EL (cell line): ENCODE measurements around the gene NUDT8.
"Not testable (repeated sequence)": the region's sequence is repeated elsewhere in the genome, so short reads cannot be mapped to it uniquely, and the experiment has no call there.

ENCODE experiments used
- DNase-seq: peaks from one replicate; pipeline ENCODE4 v3.0.0-alpha.2; 2016

Gene NUDT8

GRCh38 chr11:67641338-67642172 is 11.8 kb upstream of the NUDT8 start:
- no peak for DNase-seq

- no peak for DNase-seq
These were observed 11.1 kb upstream of the NUDT8 start for GRCh38 chr11:67640758-67641337.

- peak; percentile 52 for DNase-seq
These were observed 10.5 kb upstream of the NUDT8 start for GRCh38 chr11:67640021-67640757.

GRCh38 chr11:67639438-67639859 is 9.7 kb upstream of the NUDT8 start, which contains the start of gene TBX10:
Gene TBX10 (minus strand): TSS chr11:67639763. CDS start chr11:67639472, 291 bp downstream.
- no peak for DNase-seq

- no peak for DNase-seq
These were observed 9.0 kb upstream of the NUDT8 start for GRCh38 chr11:67638535-67639437.

- DNase-seq = not testable (repeated sequence)
These were observed 7.7 kb upstream of the NUDT8 start for GRCh38 chr11:67637441-67637840.

GRCh38 chr11:67636962-67637361 is 7.2 kb upstream of the NUDT8 start:
- DNase-seq = no peak

GRCh38 chr11:67635231-67635521 is 5.4 kb upstream of the NUDT8 start:
- no peak for DNase-seq

GRCh38 chr11:67634366-67635230 is 4.9 kb upstream of the NUDT8 start:
- DNase-seq = no peak

GRCh38 chr11:67633758-67634365 is 4.1 kb upstream of the NUDT8 start:
- no peak for DNase-seq

GRCh38 chr11:67632982-67633755 is 3.4 kb upstream of the NUDT8 start:
- no peak for DNase-seq

GRCh38 chr11:67632175-67632981 is 2.6 kb upstream of the NUDT8 start:
- DNase-seq = no peak

GRCh38 chr11:67631853-67632174 is 2.1 kb upstream of the NUDT8 start:
- no peak for DNase-seq

- DNase-seq = no peak
These were observed 1.7 kb upstream of the NUDT8 start for GRCh38 chr11:67631411-67631810.

GRCh38 chr11:67630943-67631331 is 1.2 kb upstream of the NUDT8 start:
- DNase-seq = no peak

- DNase-seq = peak; percentile 98
These were observed 648 bp upstream of the NUDT8 start for GRCh38 chr11:67630228-67630942.

GRCh38 chr11:67628710-67629385 is 889 bp downstream of the NUDT8 start:
- no peak for DNase-seq

- no peak for DNase-seq
These were observed 1.7 kb downstream of the NUDT8 start for GRCh38 chr11:67627812-67628624.
